NCI-H128 (cell line): ENCODE measurements around the gene PRELID1.

Source experiments
- DNase-seq: peaks from one replicate; lab custom pipeline; 2025; ENCODE audit not compliant: unreplicated experiment; lab: John Stamatoyannopoulos, UW

The PRELID1 gene

DNA sequence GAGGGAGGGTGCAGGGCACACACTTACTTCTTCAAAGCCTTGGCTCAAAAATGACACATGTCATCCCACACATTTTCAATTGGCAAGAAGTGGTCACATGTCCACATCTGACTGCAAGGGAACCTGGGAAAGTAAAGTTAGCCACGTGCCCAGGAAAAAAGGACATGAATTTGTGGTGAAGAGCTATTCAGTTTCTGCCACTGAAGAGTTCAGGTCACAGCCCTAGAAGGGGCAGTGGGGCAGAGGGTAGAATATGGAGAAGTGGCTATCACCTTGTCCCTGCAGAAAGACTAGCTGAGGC is 52.2 kb downstream of the PRELID1 start:
- DNase-seq, result no peak
